IPS-18c (cell line): ENCODE data around the gene PIGS.

Source experiments
- H3K4me3 ChIP-seq: 2 replicates; pipeline ENCODE4 v1.7.0; 2013; ENCODE audit warnings: low read depth, mild to moderate bottlenecking, low read length, moderate library complexity; ENCODE audit not compliant: insufficient read depth
- H3K9me3 ChIP-seq: one replicate; pipeline ENCODE4 v1.6.1; 2013; ENCODE audit warnings: mild to moderate bottlenecking, low read length, moderate library complexity; ENCODE audit not compliant: control insufficient read depth, insufficient read depth

Gene PIGS

GRCh38 chr17:28569446-28569845, 1.9 kb downstream of the PIGS start:
- Histone ChIP-seq H3K9me3 (no peaks in the 10 kb centered on the region), H3K4me3 (no peak overlapping the region)

DNA sequence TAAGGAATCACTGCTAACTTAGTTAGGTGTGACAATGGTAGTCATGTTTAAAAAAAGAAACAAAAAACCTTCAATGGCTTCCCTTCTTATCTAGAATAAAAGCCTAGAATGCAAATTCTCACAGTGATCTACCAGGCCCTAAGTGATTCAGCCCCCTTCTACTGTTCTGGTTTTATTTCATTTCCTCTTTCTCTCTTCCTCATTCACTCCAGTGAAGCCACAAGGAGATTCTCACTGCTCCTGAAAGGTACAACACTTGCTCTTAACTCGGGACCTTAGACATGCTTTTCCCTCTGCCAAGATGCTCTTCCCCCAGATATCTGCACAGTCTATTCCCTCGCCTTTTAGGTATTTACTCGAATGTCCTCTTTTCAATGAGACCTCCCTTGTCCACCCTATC, 3.7 kb downstream of the PIGS start:
- H3K4me3 ChIP-seq: no peak overlapping the region
- H3K9me3 ChIP-seq: no peaks in the 10 kb centered on the region

DNA sequence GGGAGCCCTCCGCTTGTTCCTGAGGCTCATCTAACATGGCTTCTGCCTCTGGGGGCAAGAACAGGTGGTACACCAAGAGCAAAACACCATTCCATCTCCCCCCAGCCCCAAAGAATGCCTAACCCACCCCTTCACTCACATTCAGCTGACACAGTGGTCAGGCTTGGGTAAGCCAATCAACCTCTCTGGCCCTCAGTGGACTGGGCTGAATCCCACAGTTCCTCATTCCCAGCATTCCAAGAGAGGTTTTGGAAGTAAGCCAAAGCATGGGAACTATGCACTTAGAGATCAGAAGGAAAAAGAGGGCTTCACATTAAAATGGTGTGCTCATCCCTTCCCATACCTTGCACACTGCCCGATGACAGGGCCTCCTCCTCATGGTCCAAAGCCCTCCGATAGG, 7.8 kb downstream of the PIGS start:
- H3K4me3 ChIP-seq: no peak overlapping the region
- no peaks in the 10 kb centered on the region for H3K9me3 ChIP-seq

DNA sequence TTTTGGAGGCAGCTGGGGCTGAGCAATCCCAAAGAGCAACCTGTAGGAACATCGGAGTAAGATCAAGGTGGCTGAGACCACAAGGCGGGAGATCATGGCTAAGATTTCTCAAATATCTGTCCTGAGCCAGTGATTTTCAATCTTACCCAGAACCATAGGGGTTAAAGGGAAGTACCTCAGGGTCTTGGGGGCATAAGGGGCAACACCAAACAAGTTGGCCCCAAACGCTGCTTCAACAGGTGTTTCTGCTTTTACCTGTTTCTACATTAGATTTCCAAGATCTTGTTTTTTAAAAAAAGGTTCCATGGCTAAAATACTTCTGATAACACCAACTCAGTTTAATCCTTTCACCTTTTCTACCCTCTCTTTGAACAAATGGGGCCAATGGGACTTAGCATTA, 16.3 kb downstream of the PIGS start:
- no peaks in the 10 kb centered on the region for H3K9me3 ChIP-seq
- no peak overlapping the region for H3K4me3 ChIP-seq

DNA sequence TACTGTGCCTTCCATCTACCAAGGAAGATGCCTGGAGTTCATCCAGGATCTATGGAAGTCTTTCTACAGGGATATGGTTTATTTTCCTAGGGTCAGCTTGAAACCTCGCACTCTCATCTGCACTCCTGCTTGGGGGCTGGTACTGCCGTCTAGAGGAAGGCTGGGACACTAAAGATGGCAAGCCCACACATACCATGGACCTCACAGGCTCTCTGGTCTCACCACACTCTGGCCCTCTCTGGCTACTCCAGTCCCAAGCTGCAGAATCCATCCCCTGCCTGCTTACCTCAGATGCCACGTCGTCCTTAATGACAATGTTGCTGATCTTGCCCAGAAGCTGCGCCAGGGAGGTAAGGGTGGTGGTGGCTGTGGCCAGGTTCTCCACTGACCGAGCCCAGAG, 16.8 kb downstream of the PIGS start:
- Histone ChIP-seq H3K4me3 (no peak overlapping the region), H3K9me3 (no peaks in the 10 kb centered on the region)

DNA sequence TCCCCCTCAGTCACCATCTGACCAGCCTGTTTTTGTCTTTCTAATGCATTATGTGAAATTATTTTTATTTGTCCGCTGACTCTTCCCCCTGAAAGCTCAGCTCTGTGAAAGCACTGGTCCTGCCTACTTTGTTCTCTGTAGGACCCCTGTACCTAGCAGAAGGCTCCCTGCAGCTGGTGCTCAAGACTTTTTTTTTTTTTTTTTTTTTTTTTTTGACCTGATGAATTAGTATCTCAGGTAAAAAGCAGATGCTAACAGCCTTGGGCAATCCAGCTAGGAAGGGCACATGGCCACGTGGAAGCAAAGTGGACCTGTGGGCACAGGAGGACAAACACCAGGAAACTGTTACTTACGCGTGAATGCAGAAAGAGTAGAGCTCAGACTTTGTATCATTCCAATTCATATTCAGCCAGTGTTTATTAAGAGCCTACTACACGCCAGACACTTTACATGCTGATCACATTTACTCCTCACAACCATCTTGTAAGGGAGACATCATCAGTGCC, 18.3 kb downstream of the PIGS start:
- H3K9me3 ChIP-seq: no peaks in the 10 kb centered on the region
- no peak overlapping the region for H3K4me3 ChIP-seq

GRCh38 chr17:28552176-28552999, 18.9 kb downstream of the PIGS start, which contains the start of gene UNC119:
UNC119 (minus strand) TSS chr17:28552624; CDS start chr17:28552557, 67 bp downstream.
- no peaks in the 10 kb centered on the region for H3K9me3 ChIP-seq
- H3K4me3 ChIP-seq: peak within 1 kb of the TSS; percentile 84

GRCh38 chr17:28551421-28552175, 19.7 kb downstream of the PIGS start:
- no peaks in the 10 kb centered on the region for H3K9me3 ChIP-seq
- H3K4me3 ChIP-seq: peak overlapping the region; percentile 84

GRCh38 chr17:28550858-28551257, 20.5 kb downstream of the PIGS start:
- Histone ChIP-seq H3K9me3 (peaks cover 2% of the 10 kb centered on the region), H3K4me3 (no peak overlapping the region)

- Histone ChIP-seq H3K9me3 (peaks cover 2% of the 10 kb centered on the region), H3K4me3 (no peak overlapping the region)
These were observed 21.8 kb downstream of the PIGS start for GRCh38 chr17:28549236-28550132.

DNA sequence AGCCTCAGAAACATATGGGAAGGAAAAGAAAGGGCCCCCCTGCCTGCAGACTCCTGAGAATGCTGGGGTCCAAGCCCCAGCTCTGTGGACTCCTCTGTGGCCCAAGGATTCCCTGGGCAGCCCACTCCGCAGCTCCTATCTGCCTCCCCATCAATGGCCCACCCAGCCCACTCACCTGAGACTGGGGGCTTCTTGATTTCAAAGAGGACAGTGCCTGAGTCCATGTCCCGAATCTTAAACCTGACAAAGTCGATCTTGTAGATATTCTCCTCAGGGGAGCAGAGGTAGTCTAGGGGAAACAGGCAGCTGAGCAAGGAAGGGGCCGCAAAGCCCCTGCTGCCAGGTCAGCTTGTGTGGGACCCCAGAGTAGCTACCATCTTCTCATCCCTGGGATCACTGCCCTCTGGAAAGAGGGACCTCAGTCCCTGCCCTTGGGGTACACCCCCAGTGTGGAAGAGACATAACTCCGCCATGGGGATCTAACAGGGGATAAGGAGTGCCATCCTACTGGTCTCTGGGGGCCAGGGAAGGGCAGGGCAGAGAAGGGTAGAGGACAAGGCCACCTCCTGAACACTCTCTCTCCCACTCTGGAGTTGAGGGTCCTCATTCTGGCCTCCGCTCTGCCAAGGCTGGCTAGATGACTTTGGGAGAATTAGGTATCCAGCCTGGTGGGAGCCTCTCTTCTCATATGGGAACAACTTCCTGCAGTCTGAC, 22.8 kb downstream of the PIGS start:
- H3K4me3 ChIP-seq: no peak overlapping the region

DNA sequence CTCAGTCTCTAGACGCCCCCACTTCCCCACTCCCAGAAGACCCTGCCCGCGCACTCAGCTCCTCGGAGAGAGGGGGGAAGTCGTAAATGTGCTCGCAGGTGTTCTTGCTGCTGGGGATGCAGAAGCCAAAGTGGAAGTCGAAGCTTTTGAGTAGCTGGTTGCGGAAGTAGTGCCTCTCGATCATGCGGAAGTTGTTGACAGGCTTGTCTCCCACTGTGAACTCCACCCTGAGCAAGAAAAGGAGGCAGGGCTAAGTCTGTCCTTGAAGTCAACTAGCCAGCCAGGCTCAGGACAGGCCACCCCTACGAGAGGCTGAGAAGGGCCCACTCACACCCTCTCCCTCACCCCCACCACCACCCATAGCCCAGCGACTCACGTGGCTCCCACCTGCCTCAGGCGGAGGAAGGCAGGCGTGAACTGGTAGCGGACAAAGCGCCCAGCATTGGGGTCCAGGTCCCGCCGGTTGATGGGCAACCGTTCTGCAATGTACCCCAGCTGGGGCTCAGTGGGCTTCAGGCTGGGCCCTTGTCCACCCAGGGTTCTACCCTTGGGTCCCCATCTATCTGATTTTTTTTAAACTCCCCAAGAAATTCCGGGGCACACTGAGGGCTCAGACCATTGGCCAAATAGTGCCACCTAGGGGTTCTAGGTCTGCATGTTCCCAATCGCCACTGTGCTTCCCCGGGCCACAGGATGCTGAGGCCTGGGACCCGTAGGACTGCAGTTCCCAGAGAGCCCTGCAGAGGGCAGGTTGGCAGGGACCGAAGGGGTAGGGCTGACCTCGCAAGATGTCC, 23.5 kb downstream of the PIGS start:
- no peak overlapping the region for H3K4me3 ChIP-seq
- peaks cover 2% of the 10 kb centered on the region for H3K9me3 ChIP-seq

More for the DNA sequence above, 22.8 kb downstream of the PIGS start:
- H3K9me3 ChIP-seq: peaks cover 2% of the 10 kb centered on the region

DNA sequence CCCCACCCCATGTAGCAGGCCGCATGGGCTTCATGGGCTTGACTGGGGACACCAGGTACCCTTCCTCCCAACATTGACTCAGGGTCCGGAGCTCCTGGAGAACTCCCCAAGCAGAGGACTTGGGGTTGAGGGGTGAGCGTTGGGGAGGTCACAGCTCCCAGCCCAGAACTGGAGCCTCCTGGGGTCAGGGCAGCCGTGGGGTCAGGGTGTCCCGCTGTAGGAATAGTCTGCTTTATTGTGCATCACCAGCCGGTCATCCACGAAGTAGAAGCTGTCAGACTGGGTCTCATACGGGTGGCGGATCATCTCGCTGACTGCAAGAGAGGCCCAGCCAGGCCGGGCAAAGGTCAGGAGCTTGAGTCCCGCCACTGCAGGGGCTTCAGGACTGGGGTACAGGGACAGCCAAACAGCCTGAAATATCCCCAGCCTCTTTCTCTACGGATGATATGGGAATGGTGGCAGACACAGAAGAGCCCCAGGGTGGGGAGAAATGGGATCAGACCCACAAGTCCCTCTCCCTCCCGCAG, 24.2 kb downstream of the PIGS start:
- peaks cover 2% of the 10 kb centered on the region for H3K9me3 ChIP-seq
- no peak overlapping the region for H3K4me3 ChIP-seq

GRCh38 chr17:28545787-28546415, 25.4 kb downstream of the PIGS start:
- Histone ChIP-seq H3K9me3 (peaks cover 2% of the 10 kb centered on the region), H3K4me3 (no peak overlapping the region)

DNA sequence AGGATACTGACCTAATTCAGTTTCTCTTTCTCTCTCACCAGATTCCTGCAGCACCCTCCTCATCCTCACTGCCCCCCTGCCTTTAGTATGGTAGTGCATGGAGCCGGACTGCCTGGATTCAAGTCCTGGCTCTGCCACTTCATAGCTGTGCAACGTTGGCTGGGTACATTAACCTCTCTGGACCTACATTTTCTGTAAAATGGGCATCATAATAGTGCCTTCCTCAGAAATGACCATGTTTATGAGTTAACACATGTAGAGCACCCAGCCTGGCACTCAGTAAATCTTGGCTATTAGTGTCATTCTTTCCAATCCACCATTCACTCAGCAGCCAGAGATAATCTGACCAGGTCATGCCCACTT, 26.2 kb downstream of the PIGS start:
- Histone ChIP-seq H3K9me3 (peaks cover 2% of the 10 kb centered on the region), H3K4me3 (no peak overlapping the region)
